Lung microvascular endothelial cell (primary cell): ENCODE results near the gene IQGAP1. TPM values are rescaled to one million over a fixed set of nuclear protein-coding genes. Genes with fewer than 3 reads are reported as not detected.
"Not testable (repeated sequence)": the region's sequence is repeated elsewhere in the genome, so short reads cannot be mapped to it uniquely, and the experiment has no call there.

Experiments
- DNase-seq, 2 donors: peaks; one replicate each; pipeline versions ENCODE4 v3.0.0 to v3.0.0-alpha.2; 2010; ENCODE audit warnings: low read depth in 2 of 2
- total RNA-seq: library from RNA; depleted of rRNA; stranded (reverse); fragments of >200 nt; gene quantifications from 2 replicates; pipeline ENCODE4 v1.2.1, GENCODE V29; 2014

The IQGAP1 gene
- total RNA-seq, 1 donor from 2014 or later: 128 TPM

DNA sequence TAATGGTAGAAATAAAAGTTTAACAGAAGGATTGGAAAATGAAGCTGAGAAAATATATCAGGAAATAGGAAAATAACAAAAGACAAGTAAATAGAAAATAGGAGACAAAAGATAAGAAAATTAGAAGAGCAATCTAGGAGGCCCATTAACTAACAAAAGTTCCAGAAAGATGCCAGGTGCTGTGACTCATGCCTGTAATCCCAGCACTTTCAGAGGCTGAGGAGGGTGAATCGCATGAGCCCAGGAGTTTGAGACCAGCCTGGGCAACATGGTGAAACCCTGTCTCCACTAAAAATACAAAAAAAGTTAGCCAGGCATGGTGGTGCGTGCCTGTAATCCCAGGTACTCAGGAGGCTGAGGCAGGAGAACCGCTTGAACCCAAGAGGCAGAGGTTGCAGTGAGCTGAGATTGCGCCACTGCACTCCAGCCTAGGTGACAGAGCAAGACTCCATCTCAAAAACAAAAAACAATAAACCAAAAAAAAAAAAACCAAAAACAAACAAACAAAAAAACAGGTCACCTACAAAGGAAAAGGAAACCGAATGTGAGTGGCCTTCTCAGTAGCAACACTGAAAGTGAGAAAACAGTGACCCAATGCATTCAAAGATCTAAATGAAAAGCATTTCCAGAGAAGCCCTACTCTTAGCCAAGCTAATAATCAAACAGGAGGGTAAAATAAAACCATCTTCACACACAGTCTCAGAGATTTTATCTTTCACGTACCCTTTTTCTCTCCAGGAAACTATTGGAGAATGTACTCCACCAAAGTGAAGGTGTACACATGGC, 136.2 kb downstream of the IQGAP1 start:
- DNase-seq: not testable (repeated sequence)

DNA sequence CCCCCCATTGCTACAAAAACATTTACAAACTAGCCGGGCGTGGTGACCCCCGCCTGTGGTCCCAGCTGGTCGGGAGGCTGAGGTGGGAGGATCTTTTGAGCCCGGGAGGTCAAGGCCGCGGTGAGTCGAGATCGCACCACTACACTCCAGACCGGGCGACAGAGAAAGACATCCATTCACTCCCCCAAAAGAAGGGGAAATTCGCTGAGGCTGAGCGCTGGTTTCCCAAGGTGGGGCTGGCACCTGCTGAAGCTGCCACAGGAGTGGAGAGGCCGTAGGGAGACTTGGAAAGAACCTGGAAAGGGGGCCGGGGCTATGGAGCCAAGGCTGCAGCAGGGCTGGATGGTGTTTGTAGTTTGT, 140.9 kb downstream of the IQGAP1 start:
- no peak for DNase-seq

DNA sequence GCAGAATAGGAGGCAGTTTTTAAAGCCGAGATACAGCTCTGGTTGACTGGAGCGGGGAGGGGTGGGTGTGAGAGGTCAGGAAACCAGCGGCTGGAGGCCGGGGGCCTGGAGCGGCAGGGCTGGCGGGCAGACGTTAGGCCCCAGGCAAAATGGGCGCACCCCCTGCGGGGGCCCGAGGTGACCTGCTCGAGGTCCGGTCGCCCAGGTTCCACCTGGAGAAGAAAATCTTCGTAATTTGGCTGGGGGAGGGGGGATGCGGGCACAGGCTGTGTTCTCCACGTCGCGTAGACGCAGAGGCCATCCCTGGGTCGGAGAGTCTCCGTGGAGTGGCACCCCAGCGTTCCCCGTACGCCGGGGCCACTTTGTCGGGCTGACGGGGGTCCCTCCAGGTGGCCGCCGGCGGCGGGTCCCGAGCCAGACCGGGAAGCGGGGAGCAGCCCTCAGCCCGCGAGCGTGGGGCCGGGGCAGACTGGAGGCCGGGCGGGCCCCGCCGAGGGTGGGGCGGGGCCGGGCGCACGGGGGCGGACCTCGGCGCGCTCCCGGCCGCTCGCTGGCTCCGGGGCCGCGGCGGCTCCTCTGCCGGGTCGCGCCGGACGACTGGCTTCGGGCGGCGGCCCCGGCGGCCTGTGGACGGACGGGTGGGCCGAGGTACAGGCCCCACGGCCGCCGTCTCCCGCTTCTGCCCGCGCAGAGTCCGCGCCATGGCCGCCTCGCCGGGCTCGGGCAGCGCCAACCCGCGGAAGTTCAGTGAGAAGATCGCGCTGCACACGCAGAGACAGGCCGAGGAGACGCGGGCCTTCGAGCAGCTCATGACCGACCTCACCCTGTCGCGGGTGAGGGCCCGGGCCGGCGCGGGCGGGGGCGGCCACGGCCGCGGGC, 141.6 kb downstream of the IQGAP1 start, which contains the start of gene CRTC3:
Gene CRTC3 (plus strand): TSS at position 553 of the 879 bp plus-strand sequence. CDS start 149 bp downstream, at position 702.
- DNase-seq: peak; percentile 61 to 63

DNA sequence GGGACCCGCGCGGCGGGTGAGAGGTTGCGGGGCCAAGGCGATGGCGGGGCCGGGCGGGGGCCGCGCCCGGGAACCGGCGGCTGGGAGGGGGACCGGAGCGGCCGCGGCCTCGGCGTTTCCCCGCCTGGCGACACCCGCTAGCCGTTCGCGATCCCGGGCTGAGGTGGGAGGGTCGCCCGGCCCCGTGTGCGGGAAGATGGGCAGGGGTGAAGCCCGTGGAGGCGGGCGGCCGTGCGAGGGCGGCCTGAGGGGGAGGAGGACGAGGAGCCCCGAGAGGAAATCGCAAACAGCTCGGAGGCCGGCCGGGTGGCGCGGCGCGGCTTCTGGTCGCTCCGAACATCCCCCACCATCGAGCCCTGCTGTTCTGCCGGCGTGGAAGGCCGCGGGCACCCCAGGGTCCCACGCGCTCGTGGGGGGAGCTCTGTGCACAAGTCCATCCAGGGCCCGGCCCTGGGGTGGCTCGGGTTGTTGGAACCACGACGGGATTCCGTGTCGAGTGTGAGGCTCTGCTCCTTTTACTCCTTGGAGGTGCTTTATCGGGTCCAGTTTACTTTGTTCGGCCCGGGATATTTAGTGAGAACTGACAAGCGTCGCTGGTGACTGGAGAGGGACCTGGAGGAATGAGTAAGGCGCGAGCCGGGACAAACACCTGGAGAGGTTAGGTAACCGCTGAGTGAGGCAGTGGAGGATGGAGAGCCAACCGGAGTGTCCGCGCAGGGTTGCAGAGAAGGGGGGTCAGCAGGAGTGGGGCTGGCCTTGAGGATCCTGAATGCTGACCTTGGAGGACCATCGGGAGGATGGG, 142.4 kb downstream of the IQGAP1 start:
- peak; percentile 54 to 57 for DNase-seq

DNA sequence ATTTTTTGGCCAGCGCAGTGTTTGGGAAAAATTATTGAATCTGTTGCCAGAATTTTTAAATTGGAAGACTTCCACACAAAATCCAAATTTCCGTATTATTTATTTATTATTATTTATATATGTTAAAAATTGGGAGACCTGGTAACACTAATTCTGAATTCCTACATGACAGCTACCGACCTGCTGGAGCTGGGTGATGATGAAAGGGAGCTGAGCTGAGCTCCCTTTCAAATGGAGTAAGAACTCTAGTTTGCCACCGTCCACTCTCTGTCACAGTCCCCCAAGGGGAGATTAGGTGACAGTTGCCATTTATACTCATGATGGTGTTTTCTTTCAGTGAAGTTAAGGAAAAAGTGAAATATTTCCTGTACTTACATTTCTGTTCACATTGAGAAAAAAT, 143.1 kb downstream of the IQGAP1 start:
- DNase-seq: no peak

DNA sequence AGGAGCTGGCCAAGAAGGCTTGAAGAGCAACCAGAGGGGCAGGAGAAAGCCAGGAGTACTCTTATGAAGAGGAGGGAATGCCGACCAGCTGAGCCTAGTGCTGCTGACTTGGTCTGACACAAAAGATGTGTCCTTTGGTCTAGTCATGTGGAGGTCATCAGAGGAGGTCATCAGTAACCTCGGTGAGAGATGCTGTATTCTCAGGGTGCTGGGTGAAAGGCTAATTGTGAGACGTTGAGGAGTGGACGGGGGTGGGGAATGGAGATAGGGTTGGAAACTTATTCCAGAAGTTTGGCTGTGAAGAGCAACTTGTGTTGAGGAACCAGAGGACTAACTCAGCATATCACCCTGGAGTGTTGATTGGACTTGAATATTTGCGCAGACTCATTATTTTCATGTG, 147.2 kb downstream of the IQGAP1 start:
- no peak for DNase-seq

DNA sequence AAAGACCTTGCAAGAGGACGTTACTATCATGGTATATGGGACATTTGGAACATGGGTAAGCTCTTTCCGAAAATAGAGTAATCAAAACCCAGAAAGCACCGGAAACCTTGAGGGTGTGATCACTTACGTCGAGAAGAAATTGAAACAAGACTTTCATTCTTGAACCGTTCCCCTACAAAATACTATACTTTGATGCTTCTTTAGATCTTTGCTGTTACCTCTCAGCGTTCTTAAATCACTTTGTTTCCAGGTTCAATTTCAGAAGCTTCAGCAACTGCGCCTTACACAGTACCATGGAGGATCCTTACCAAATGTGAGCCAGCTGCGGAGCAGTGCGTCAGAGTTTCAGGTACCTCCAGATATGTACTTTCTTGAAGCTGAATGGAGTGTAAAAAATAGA, 151.7 kb downstream of the IQGAP1 start:
- no peak for DNase-seq

DNA sequence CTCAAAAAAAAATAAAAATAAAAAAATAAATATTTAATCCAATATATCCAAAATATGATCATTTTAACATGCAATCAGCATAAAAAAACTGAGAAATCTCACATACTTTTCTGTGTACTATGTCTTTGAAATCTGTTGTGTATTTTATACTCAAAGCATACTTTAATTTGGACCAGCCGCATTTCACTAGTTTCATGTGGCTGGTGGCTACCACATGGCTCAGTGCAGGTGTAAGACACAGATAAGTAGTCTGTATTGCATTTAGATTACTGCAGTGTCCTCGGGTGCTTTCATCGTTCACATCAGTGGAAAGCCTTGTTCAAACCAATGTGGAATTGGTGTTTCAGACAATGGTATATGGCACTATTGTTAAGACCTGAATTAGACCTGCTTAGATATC, 152.7 kb downstream of the IQGAP1 start:
- DNase-seq: no peak

DNA sequence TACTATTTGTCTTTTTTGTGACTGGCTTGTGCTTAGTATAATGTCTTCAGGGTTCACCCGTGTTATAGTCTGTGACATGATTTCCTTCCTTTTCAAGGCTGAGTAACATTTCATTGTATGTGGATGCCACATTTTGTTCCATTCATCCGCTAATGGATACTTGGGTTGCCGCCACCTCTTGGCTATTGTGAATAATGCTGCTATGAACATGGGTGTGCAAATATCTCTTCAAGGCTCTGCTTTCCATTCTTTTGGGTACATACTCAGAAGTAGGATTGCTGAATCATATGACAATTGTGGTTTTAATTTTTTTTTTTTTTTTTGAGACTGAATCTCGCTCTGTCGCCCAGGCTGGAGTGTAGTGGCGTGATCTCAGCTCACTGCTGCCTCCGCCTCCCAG, 157.1 kb downstream of the IQGAP1 start:
- peak; percentile 19 to 72 for DNase-seq

DNA sequence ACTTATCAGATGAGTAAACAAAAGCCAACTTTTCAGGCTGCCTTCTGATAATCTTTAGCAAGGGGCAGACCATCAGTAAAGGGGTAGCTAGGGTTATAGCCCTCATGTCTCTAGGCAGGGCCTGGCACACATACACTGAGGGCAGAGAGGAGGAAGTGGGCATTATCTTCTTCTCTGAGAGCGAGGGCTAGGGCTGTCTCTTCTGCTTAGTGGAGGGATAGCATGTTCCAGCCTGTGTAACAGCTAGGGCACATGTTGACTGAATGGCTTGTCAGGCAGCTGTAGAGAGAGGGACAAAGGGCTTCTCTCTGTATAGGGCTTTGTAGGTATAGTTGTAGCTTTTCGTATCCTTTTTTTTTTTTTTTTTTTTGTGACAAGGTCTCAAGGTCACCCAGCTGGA, 159.5 kb downstream of the IQGAP1 start:
- no peak for DNase-seq

DNA sequence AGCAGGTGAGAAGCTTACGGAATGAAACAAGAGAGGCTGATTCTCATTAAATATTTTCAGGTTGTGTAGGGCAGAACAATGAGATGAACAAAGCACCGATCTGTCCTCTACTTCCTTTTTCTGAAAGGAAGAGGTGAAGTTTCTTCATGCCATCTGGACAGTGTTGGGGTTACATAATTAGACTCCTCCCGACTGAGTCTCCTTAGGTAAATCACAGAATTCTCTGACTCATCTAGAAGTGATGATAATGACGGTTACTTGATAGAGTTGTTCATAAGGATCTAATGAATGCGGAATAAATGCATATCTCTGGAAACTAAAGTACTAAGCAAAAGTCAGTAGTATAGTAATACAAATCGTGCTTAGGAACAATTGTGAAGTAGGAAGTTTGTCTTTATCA, 162.9 kb downstream of the IQGAP1 start:
- DNase-seq: no peak

Other genes starting within 250 kb of the IQGAP1 start
- gene SEMA4B, start 186.9 kb upstream of the IQGAP1 start, total RNA-seq: 4.6 and 11.1 TPM in 2 replicates
- gene CIB1, start 154.3 kb upstream of the IQGAP1 start, total RNA-seq: 31.2 and 36.0 TPM in 2 replicates
- 6.3 and 8.7 TPM in 2 replicates for gene GDPGP1, start 154.0 kb upstream of the IQGAP1 start, total RNA-seq
- gene TTLL13, start 138.7 kb upstream of the IQGAP1 start, total RNA-seq: under 0.01 TPM in 2 replicates
- gene NGRN, start 122.6 kb upstream of the IQGAP1 start, total RNA-seq: 45.5 and 91.7 TPM in 2 replicates
- gene ZNF774, start 36.0 kb upstream of the IQGAP1 start, total RNA-seq: 0.65 and 0.79 TPM in 2 replicates
- gene CRTC3, start 141.7 kb downstream of the IQGAP1 start, total RNA-seq: 6.1 and 8.7 TPM in 2 replicates